GM19324 (cell line): ENCODE data around the gene FAM81A.
"Not testable (repeated sequence)": the region's sequence is repeated elsewhere in the genome, so short reads cannot be mapped to it uniquely, and the experiment has no call there.

Source experiments
- ATAC-seq: cut with Tn5 transposase; IDR thresholded peaks from one replicate; pipeline ENCODE4 v1.9.1; 2021; ENCODE audit warnings: mild to moderate bottlenecking, moderate library complexity; ENCODE audit not compliant: unreplicated experiment, low FRiP score

FAM81A gene

GRCh38 chr15:59437817-59438624, at the start of gene FAM81A:
Gene FAM81A (plus strand): TSS chr15:59438186. CDS start chr15:59458627, 20,441 bp downstream.
- peak; percentile 55 for ATAC-seq

- no peak for ATAC-seq
Measured at GRCh38 chr15:59388670-59389069, 49.3 kb upstream of the FAM81A start.

- no peak for ATAC-seq
Measured at GRCh38 chr15:59392299-59392698, 45.7 kb upstream of the FAM81A start.

- no peak for ATAC-seq
Measured at GRCh38 chr15:59394166-59394661, 43.8 kb upstream of the FAM81A start.

- ATAC-seq: no peak
Measured at GRCh38 chr15:59396211-59396610, 41.8 kb upstream of the FAM81A start.

- no peak for ATAC-seq
Measured at GRCh38 chr15:59396679-59397078, 41.3 kb upstream of the FAM81A start.

- ATAC-seq: no peak
Measured at GRCh38 chr15:59398220-59398619, 39.8 kb upstream of the FAM81A start.

- peak; percentile 71 for ATAC-seq
Measured at GRCh38 chr15:59399465-59400102, 38.4 kb upstream of the FAM81A start.

- no peak for ATAC-seq
Measured at GRCh38 chr15:59400103-59400813, 37.7 kb upstream of the FAM81A start.

- ATAC-seq: not testable (repeated sequence)
Measured at GRCh38 chr15:59401051-59401823, 36.7 kb upstream of the FAM81A start.

- ATAC-seq: no peak
Measured at GRCh38 chr15:59401824-59402569, 36.0 kb upstream of the FAM81A start.

- no peak for ATAC-seq
Measured at GRCh38 chr15:59405079-59405478, 32.9 kb upstream of the FAM81A start.

GRCh38 chr15:59406446-59406845, 31.5 kb upstream of the FAM81A start:
- no peak for ATAC-seq

GRCh38 chr15:59407946-59408345, 30.0 kb upstream of the FAM81A start:
- no peak for ATAC-seq

- no peak for ATAC-seq
Measured at GRCh38 chr15:59410391-59410896, 27.5 kb upstream of the FAM81A start.

- no peak for ATAC-seq
Measured at GRCh38 chr15:59413577-59413976, 24.4 kb upstream of the FAM81A start.

- no peak for ATAC-seq
Measured at GRCh38 chr15:59416816-59417215, 21.2 kb upstream of the FAM81A start.

GRCh38 chr15:59419170-59419569, 18.8 kb upstream of the FAM81A start:
- no peak for ATAC-seq

GRCh38 chr15:59420108-59420507, 17.9 kb upstream of the FAM81A start:
- ATAC-seq: no peak
